ENCODE results near the gene GMDS.

DNA sequence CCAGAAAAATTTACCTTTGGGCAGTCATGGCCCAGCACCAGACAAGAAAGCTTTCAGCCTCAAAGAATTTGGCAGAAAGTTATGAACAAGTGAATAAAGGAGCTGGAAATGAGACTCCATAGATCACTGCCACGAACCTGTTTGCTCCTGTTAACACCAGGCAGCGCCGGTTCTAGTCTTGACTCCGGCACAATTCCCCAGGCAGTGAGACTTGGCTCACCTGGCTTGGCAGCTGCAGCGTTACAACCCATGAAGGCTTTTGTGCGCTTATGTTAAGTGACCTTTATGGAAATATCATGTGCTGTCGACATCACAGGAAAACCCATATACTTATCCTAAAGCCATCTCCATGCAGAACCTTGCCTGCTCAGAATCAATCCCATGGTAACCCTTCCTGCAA is 657.9 kb downstream of the GMDS start:
- TF ChIP-seq CTCF (optimal IDR thresholded peaks at IDR 0.05 in 1 of 3, IDR thresholded peaks at IDR 0.05 in 1 of 3, conservative IDR thresholded peaks at IDR 0.05 in 1 of 3; ENCODE audit: extremely low read depth in 1 of 3, insufficient read depth in 2 of 3, low read length in 3 of 3) = no peak
- peak; percentile 19 for TF ChIP-seq EZH2 (IDR thresholded peaks at IDR 0.05; ENCODE audit: low read length)

All from keratinocyte (primary cell).